HepG2 (cell line): Measurements from ENCODE around the gene SPTSSA.

Experiments used
- PRPF4 ChIP-seq: fragments of 200-400 bp; formaldehyde crosslinking; IDR thresholded peaks from 2 replicates; pipeline ENCODE4 v1.6.1; 2016; ENCODE audit warnings: low read length, low read depth; ENCODE audit not compliant: poor library complexity, severe bottlenecking
- RNF2 ChIP-seq: fragments of 450-650 bp; conservative IDR thresholded peaks from 2 replicates; pipeline ENCODE4 v1.6.1; 2016; ENCODE audit warnings: low read depth
- SP1 ChIP-seq, 2 experiments: fragments of 450-650 bp in 1 of 2; sonication (generic) in 1 of 2; formaldehyde crosslinking in 1 of 2; IDR thresholded peaks; 2 replicates each; pipeline versions ENCODE4 v1.4.0 to v1.6.1; 2016 to 2020; ENCODE audit warnings: missing genetic modification reagents in 1 of 2
- ZFP36 ChIP-seq: fragments of 150-350 bp; IDR thresholded peaks from 2 replicates; pipeline ENCODE4 v1.6.1; 2018; ENCODE audit warnings: borderline replicate concordance, low read length, low read depth; ENCODE audit not compliant: partially characterized antibody
- TF ChIP-seq, protein P1 (sequence below): sonication (generic); formaldehyde crosslinking; IDR thresholded peaks from 2 replicates; pipeline ENCODE4 v1.5.0; 2020; ENCODE audit warnings: mild to moderate bottlenecking, missing genetic modification reagents, moderate library complexity
- TF ChIP-seq, protein P2 (sequence below): sonication (generic); formaldehyde crosslinking; IDR thresholded peaks from 2 replicates; pipeline ENCODE4 v1.8.1; 2023; ENCODE audit warnings: missing genetic modification reagents, mild to moderate bottlenecking, borderline replicate concordance

DNA sequence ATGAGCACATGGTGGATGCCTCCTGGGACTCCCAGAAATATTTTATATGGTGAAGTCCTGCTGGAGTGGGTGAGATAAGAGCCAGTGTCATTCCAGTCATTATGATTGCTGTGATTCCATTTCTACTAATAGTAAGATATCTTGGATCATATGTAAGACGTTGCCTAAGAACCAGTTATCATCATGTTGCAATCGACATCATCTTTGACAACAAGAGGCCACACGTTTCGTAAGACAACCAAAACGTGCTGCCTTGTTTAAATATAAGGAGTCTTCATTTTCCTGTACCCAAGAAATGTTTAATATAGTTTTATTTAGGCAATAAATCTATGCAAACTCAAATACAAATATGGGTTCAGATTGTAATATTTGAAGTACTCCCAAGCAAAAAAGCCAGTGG lies 58.4 kb downstream of the SPTSSA start:
- TF ChIP-seq, protein P1, sequence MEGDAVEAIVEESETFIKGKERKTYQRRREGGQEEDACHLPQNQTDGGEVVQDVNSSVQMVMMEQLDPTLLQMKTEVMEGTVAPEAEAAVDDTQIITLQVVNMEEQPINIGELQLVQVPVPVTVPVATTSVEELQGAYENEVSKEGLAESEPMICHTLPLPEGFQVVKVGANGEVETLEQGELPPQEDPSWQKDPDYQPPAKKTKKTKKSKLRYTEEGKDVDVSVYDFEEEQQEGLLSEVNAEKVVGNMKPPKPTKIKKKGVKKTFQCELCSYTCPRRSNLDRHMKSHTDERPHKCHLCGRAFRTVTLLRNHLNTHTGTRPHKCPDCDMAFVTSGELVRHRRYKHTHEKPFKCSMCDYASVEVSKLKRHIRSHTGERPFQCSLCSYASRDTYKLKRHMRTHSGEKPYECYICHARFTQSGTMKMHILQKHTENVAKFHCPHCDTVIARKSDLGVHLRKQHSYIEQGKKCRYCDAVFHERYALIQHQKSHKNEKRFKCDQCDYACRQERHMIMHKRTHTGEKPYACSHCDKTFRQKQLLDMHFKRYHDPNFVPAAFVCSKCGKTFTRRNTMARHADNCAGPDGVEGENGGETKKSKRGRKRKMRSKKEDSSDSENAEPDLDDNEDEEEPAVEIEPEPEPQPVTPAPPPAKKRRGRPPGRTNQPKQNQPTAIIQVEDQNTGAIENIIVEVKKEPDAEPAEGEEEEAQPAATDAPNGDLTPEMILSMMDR (CRISPR knock-in tag), result no peak
- TF ChIP-seq RNF2 (no peak), PRPF4 (no peak), ZFP36 (no peak), SP1 (IDR thresholded peaks at IDR 0.05) (no peak), SP1 (CRISPR knock-in tag; IDR thresholded peaks at IDR 0.05) (no peak)
- TF ChIP-seq, protein P2, sequence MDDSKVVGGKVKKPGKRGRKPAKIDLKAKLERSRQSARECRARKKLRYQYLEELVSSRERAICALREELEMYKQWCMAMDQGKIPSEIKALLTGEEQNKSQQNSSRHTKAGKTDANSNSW (CRISPR knock-in tag), result no peak
